HEK293 (cell line): ENCODE measurements around the gene UBR7.

ENCODE experiments used
- CTCF ChIA-PET: fragments of 350-600 bp; formaldehyde crosslinking; extraction: SDS; loops from one replicate; lab custom pipeline; 2021; ENCODE audit warnings: antibody characterized with exemption; lab: Yijun Ruan, JAX
- POLR2A ChIA-PET: fragments of 300-600 bp; formaldehyde crosslinking; extraction: SDS; loops from one replicate; lab custom pipeline; 2020; ENCODE audit warnings: antibody characterized with exemption, inconsistent platforms; lab: Yijun Ruan, JAX
- H3K27ac ChIP-seq: fragments of 200-500 bp; sonication (Bioruptor generic); 2 replicates; pipeline ENCODE4 v1.5.1; 2014; ENCODE audit warnings: low read depth, low read length, control low read depth, inconsistent platforms; ENCODE audit errors: extremely low read depth
- H3K36me3 ChIP-seq, 2 experiments: fragments of 200-500 bp in 1 of 2; sonication (Bioruptor generic) in 1 of 2; 1 replicate in 1 of 2; 2 replicates in 1 of 2; pipeline ENCODE4 v1.5.1; 2014 to 2017; ENCODE audit warnings: inconsistent platforms in 2 of 2, low read length in 2 of 2; ENCODE audit not compliant: control insufficient read depth in 2 of 2, insufficient read depth in 1 of 2
- H3K4me1 ChIP-seq: fragments of 200-500 bp; sonication (Bioruptor generic); 2 replicates; pipeline ENCODE4 v1.5.1; 2014; ENCODE audit warnings: mild to moderate bottlenecking, low read length, inconsistent platforms; ENCODE audit not compliant: control insufficient read depth, insufficient read depth
- H3K4me3 ChIP-seq: 2 replicates; pipeline ENCODE4 v1.5.1; 2011; ENCODE audit warnings: low read depth, mild to moderate bottlenecking, control low read depth, low read length, moderate library complexity
- H3K9me3 ChIP-seq: fragments of 200-500 bp; sonication (Bioruptor generic); 2 replicates; pipeline ENCODE4 v1.5.1; 2014; ENCODE audit warnings: low read depth, low read length, inconsistent platforms; ENCODE audit not compliant: control insufficient read depth, insufficient read depth
- AEBP2 ChIP-seq: fragments of 450-650 bp; formaldehyde crosslinking; IDR thresholded peaks from 2 replicates; pipeline ENCODE4 v1.5.1; 2016; ENCODE audit warnings: missing biosample characterization, missing genetic modification characterization, borderline replicate concordance
- BCL11A ChIP-seq: fragments of 450-650 bp; formaldehyde crosslinking; IDR thresholded peaks from 2 replicates; pipeline ENCODE4 v1.5.1; 2016; ENCODE audit warnings: low read depth, missing biosample characterization, missing genetic modification characterization
- GFI1B ChIP-seq: fragments of 450-650 bp; formaldehyde crosslinking; IDR thresholded peaks from 2 replicates; pipeline ENCODE4 v1.5.1; 2016; ENCODE audit warnings: missing biosample characterization, missing genetic modification characterization
- GLI2 ChIP-seq: fragments of 450-650 bp; formaldehyde crosslinking; IDR thresholded peaks from 2 replicates; pipeline ENCODE4; 2017; ENCODE audit warnings: missing biosample characterization, missing genetic modification characterization, low read depth, borderline replicate concordance
- PBX3 ChIP-seq: sonication (generic); formaldehyde crosslinking; IDR thresholded peaks from 2 replicates; pipeline ENCODE4 v1.8.1; 2022; ENCODE audit warnings: mild to moderate bottlenecking, moderate library complexity, missing genetic modification reagents
- PRDM6 ChIP-seq: fragments of 450-650 bp; formaldehyde crosslinking; IDR thresholded peaks from 2 replicates; pipeline ENCODE4 v1.5.1; 2017; ENCODE audit warnings: missing biosample characterization, missing genetic modification characterization
- ZBTB11 ChIP-seq: fragments of 450-650 bp; formaldehyde crosslinking; conservative IDR thresholded peaks from 2 replicates; pipeline ENCODE4 v1.5.1; 2016; ENCODE audit warnings: low read depth, missing biosample characterization, missing genetic modification characterization
- ZBTB21 ChIP-seq: fragments of 450-650 bp; formaldehyde crosslinking; IDR thresholded peaks from 2 replicates; pipeline ENCODE4 v1.5.1; 2017; ENCODE audit warnings: missing biosample characterization, missing genetic modification characterization
- ZFP3 ChIP-seq: fragments of 450-650 bp; formaldehyde crosslinking; IDR thresholded peaks from 2 replicates; pipeline ENCODE4 v1.5.1; 2016; ENCODE audit warnings: low read depth, missing biosample characterization, missing genetic modification characterization
- ZNF133 ChIP-seq: fragments of 450-650 bp; formaldehyde crosslinking; IDR thresholded peaks from 2 replicates; pipeline ENCODE4 v1.5.1; 2016; ENCODE audit warnings: missing biosample characterization, missing genetic modification characterization
- ZNF169 ChIP-seq: fragments of 450-650 bp; formaldehyde crosslinking; IDR thresholded peaks from 2 replicates; pipeline ENCODE4 v1.5.1; 2016; ENCODE audit warnings: missing biosample characterization, missing genetic modification characterization
- ZNF473 ChIP-seq: fragments of 450-650 bp; formaldehyde crosslinking; IDR thresholded peaks from 2 replicates; pipeline ENCODE4 v1.5.1; 2017; ENCODE audit warnings: missing biosample characterization, missing genetic modification characterization
- ZNF48 ChIP-seq: fragments of 450-650 bp; formaldehyde crosslinking; IDR thresholded peaks from 2 replicates; pipeline ENCODE4 v1.5.1; 2016; ENCODE audit warnings: missing biosample characterization, missing genetic modification characterization
- ZNF513 ChIP-seq: fragments of 450-650 bp; IDR thresholded peaks from 2 replicates; pipeline ENCODE4 v1.5.1; 2018; ENCODE audit warnings: missing biosample characterization, missing genetic modification characterization
- ZNF664 ChIP-seq: fragments of 450-650 bp; formaldehyde crosslinking; IDR thresholded peaks from 2 replicates; pipeline ENCODE4 v1.5.1; 2016; ENCODE audit warnings: missing biosample characterization, missing genetic modification characterization
- ZNF747 ChIP-seq: fragments of 450-650 bp; formaldehyde crosslinking; IDR thresholded peaks from 2 replicates; pipeline ENCODE4 v1.5.1; 2016; ENCODE audit warnings: missing biosample characterization, missing genetic modification characterization
- ZNF777 ChIP-seq: fragments of 450-650 bp; formaldehyde crosslinking; IDR thresholded peaks from 2 replicates; pipeline ENCODE4 v1.5.1; 2017; ENCODE audit warnings: missing biosample characterization, missing genetic modification characterization, borderline replicate concordance
- ZNF791 ChIP-seq: fragments of 450-650 bp; formaldehyde crosslinking; IDR thresholded peaks from 2 replicates; pipeline ENCODE4 v1.5.1; 2016; ENCODE audit warnings: missing biosample characterization, missing genetic modification characterization
- ZNF792 ChIP-seq: fragments of 450-650 bp; formaldehyde crosslinking; IDR thresholded peaks from 2 replicates; pipeline ENCODE4 v1.5.1; 2016; ENCODE audit warnings: missing biosample characterization, missing genetic modification characterization
- ZSCAN23 ChIP-seq: fragments of 450-650 bp; formaldehyde crosslinking; IDR thresholded peaks from 2 replicates; pipeline ENCODE4 v1.5.1; 2016; ENCODE audit warnings: missing biosample characterization, missing genetic modification characterization

UBR7 gene

GRCh38 chr14:93223565-93223964, 16.5 kb downstream of the UBR7 start:
- no peak overlapping the region for H3K4me3 ChIP-seq
- H3K9me3 ChIP-seq = no peaks in the 10 kb centered on the region
- CTCF ChIA-PET = interaction anchor here (0.6 kb wide), 2 partner anchors 385 to 388 kb away, joined by 3 to 4 read pairs; no protein-coding TSS in a partner anchor
- peaks cover 53 to 83% of the 10 kb centered on the region in 2 experiments for H3K36me3 ChIP-seq
- no peak for TF ChIP-seq ZNF791
- no peak for TF ChIP-seq BCL11A (tag by site-specific recombination)
- TF ChIP-seq GLI2 (tag by site-specific recombination) = no peak
- no peak for TF ChIP-seq ZNF513
- TF ChIP-seq ZBTB11 (tag by site-specific recombination) = no peak
- no peak for TF ChIP-seq ZNF777
- TF ChIP-seq ZNF133 (tag by site-specific recombination) = no peak
- no peak for TF ChIP-seq ZNF792 (tag by site-specific recombination)
- no peak for TF ChIP-seq ZNF169 (tag by site-specific recombination)
- TF ChIP-seq PBX3 = no peak
- TF ChIP-seq AEBP2 (tag by site-specific recombination) = no peak
- TF ChIP-seq ZNF664 (tag by site-specific recombination) = no peak
- no peak for TF ChIP-seq GFI1B (tag by site-specific recombination)
- no peak for TF ChIP-seq ZBTB21 (tag by site-specific recombination)
- no peak for TF ChIP-seq ZNF48
- TF ChIP-seq ZSCAN23 (tag by site-specific recombination) = no peak
- no peak for TF ChIP-seq ZFP3 (tag by site-specific recombination)
- no peak for TF ChIP-seq ZNF473 (tag by site-specific recombination)
- no peak for TF ChIP-seq ZNF747
- no peak for TF ChIP-seq PRDM6
- no peaks in the 10 kb centered on the region for H3K4me1 ChIP-seq
- POLR2A ChIA-PET = no interaction called here
- H3K27ac ChIP-seq = no peak overlapping the region
